Caki2 (cell line): Measurements from ENCODE around the gene LYZL2. TPM values are rescaled to one million over a fixed set of nuclear protein-coding genes. Genes with fewer than 3 reads are reported as not detected.

ENCODE experiments used
- DNase-seq: peaks from one replicate; pipeline ENCODE4 v3.0.0-alpha.2; 2015; ENCODE audit warnings: low read depth
- in situ Hi-C: cut with HindIII; loops from 2 replicates; pipeline ENCODE4 v1.10.0; 2016; ENCODE audit warnings: low sequenced_read_pairs, low pct_unique_long_range_greater_than_20kb, mixed read lengths
- total RNA-seq: library from RNA; depleted of rRNA; stranded (reverse); fragments of >200 nt; shearing (Covaris generic); gene quantifications from 2 replicates; pipeline ENCODE4 v1.2.3, GENCODE V29; 2014; ENCODE audit warnings: low replicate concordance; rRNA removed

The LYZL2 gene
- total RNA-seq, 1 experiment from 2014 or later, result not detected

DNA sequence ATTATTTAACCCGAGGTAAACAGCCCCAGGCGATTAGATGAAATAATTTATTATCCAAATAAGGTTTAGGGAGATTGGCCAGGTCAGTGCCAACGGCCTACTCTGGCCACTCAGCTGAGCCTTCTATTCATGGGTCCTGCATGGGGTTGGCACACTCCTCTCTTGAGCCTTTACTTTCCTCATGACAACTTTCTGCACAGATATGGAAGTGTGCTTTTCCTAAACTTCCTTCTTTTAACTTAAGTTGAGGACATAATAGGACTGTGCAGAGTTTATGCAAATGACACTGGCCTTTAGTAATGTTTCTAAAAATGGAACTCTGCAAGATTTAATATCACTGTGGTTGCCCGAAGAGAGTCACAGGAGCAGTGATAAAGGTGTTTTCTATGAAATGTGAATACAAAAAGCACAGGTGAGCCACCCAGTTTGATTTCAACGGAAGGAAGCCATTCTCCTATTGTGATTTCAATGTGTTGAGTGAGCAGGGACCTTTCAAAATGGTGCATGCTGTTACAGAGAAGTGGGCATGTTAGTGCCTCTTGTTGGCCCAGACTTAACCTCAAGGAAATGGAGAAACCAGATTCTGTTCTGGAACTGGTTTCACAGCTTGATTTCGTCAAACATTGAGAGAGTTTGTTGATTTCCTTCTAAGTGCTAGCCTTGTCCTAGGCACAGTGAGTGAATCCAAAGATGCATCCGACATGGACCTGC lies 55.7 kb downstream of the LYZL2 start:
- in situ Hi-C loops, result no loop called here
- no peak for DNase-seq

DNA sequence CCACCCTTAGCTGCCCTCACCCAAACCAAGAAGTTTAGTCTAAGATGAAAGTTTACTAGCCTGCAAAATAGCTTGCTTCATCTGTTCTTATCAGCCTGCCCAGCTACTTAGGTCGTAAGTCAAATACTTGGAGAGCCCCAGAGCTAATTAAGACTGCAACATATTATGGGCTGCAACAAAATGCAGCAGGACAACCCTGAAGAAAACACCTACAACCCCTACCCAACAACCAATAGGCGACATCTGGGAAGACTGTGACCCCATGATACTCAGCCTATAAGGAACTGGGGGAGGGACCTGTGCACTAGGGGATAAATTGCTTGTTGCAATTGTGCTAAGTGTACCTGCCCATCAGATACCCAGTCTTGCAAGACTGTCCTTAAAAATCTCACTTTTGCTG lies 64.1 kb downstream of the LYZL2 start:
- in situ Hi-C loops, result no loop called here
- DNase-seq, result no peak

DNA sequence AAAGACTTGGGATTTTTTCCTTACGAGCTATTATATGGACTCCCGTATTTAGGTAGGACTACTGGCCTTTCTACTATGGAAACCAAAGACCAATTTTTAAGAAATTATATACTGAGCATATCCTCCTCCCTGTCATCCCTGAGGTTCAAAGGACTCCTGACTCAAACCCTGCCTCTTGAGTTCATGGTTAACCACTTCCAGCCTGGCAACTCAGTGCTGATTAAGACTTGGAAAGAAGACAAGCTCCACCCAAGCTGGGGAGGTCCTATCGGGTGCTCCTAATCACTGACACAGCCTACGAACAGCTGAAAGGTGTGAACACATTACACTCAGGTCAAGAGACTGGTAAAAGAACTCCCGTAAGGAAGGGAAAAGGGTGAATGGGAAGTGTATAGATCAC lies 66.8 kb downstream of the LYZL2 start:
- no peak for DNase-seq
- in situ Hi-C loops, result no loop called here

Other genes with a start within 250 kb of the LYZL2 start
- gene MAP3K8, start 195.6 kb downstream of the LYZL2 start, total RNA-seq, result 6.6 and 13.2 TPM in 2 replicates